NOMO-1 (cell line): ENCODE measurements around the gene EBF4.
A peak's percentile ranks its signal among the peaks of the same experiment; 100 is the strongest.

Experiments used
- DNase-seq, 2 experiments: peaks; one replicate each; lab custom pipeline; 2025; ENCODE audit not compliant: unreplicated experiment in 2 of 2; lab: John Stamatoyannopoulos, UW

Gene EBF4

DNA sequence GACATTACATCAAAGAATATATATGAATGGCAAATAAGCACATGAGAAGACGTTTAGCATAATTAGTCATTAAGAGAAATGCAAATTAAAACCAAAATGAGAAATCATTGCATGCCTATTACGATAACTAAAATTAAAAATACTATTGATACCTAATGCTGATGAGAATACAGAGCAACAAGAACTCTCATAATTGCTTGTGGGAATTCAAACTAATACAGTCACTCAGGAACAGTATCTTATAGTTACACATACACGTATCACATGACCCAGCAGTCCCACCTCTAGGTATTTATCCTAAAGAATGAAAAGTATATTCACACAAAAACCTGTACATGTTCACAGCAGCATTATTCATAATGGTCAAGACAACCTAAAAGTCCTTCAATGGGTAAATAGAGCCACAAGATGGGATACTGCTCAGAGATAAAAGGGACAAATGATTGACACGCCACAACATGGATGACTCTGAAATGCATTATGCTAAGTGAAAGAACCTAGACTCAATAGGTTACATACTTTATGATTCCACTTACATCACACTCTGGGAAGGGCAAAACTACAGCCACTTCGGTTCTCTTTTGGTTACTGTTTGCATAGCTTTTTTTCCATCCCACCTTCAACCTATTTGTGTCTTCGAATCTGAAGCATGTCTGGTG lies 91.5 kb downstream of the EBF4 start:
- DNase-seq, result no peak

DNA sequence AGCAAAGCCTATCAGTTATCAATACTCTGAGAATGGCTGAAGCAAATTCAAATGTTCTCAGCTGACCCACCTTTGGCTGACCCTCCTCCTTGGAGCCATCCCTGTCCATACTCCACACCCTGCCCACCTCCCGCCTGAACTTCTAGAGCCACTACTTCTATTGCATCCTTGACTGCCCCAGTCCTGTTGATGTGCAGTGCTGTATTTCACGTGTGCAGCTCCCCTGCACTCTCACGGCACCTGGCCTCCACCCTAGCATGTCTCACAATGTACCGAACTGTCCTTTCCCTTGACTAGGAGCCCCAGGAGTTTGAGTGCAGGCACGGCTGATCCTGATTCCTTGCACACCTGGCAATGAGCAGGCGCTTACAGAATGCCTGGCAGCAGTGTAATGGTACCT lies 100.9 kb downstream of the EBF4 start:
- no peak for DNase-seq

DNA sequence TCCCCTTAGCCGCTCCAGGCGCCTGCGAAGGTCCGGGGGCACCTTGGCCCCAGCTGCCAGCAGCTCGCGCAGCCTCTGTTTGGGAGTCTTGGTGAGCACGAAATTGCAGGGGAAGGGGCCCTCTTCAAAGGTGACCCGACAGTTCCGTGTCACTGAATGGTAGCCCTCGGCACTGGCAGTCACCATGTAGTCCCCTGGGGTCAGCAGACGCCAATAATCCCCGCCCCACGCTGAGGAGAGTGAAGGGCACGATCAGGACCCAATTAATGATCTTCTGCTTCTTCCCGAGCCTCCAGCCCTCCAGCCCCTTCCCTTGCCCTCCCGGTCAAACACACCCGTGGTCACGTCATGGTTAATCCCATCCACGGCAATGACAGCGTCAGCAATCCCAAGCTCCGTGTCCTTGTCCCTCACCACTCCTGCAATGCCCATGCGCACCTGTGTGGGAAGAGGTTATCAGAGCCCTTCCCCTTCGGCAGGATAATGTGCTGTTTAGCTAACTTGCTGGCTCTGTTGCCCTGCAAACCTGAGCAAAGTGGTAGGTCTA lies 101.7 kb downstream of the EBF4 start:
- DNase-seq, result no peak

DNA sequence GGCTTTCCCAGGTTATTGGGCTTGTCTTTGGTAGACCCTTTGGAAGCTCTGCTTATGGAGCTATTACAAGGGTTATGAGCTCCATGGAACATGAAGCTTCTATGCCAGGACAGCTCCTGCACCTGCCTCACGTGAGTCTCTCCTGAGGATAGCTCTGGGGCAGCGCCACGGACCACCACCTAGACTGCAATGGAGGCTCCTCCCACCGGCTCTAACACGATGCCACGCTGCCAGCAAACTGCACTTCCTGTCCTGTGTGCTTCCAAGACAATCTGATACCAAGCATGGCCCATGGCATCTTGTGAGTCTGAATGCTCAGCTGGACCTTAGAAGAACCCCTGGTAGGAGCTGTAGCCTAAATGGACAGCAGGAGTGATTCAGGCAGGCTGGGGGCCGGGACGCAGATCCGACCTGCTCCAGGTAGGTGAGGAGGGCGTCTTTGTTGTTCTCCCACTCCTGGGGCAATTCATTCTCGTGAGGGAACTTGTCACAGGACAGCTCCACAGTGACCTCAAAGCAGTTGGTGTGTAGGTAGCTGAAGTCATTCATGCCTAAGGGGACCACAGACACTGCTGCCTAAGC lies 102.4 kb downstream of the EBF4 start:
- DNase-seq, result no peak

DNA sequence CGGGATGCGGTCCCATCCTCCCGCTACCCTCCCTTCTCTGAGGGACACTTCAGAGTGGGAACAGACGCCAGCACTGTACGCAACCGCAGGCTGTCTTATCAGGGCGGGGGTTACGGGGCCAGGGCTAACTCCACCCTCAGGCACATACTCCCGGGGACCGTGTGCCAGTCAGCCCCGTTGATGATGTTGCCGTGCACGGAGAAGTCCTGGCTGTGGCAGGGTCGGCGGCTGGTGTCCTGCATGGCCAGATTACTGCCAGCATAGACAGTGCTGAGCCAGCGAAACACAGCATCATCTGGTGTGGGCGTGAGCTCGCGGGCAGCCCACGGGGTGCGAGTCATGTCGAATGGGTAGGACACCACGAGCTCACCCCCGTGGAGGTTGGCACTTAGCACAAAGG lies 102.9 kb downstream of the EBF4 start:
- DNase-seq, result no peak

DNA sequence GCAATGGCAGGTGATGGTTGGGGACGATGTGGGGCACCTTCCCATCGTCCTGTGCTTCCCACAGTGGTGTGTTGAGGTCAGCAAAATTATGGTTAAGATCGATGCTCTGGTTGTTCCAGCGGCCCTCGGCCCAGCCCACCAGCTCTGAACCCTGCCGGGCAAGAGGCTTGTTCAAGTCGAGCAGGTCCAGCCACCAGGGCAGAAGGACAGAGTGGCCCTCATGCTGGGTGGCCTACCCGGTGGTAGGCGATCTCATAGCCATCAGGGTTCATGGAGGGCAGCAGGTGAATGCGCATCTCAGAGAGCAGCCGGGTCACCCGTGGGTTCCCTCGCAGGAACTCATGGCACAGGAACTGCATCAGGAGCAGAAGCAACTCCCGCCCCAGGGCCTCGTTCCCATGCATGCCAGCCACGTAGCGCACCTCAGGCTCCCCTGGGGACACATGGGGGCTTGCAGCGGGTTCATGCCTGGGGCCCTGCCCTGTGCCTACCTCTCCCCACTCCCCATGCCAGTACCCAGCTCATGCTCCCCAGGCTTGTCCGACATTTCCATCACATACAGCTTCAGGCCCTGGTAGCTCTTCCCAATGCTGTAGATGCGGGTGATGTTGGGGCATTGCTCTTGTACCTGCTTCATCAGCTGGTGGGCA lies 103.6 kb downstream of the EBF4 start:
- no peak for DNase-seq

DNA sequence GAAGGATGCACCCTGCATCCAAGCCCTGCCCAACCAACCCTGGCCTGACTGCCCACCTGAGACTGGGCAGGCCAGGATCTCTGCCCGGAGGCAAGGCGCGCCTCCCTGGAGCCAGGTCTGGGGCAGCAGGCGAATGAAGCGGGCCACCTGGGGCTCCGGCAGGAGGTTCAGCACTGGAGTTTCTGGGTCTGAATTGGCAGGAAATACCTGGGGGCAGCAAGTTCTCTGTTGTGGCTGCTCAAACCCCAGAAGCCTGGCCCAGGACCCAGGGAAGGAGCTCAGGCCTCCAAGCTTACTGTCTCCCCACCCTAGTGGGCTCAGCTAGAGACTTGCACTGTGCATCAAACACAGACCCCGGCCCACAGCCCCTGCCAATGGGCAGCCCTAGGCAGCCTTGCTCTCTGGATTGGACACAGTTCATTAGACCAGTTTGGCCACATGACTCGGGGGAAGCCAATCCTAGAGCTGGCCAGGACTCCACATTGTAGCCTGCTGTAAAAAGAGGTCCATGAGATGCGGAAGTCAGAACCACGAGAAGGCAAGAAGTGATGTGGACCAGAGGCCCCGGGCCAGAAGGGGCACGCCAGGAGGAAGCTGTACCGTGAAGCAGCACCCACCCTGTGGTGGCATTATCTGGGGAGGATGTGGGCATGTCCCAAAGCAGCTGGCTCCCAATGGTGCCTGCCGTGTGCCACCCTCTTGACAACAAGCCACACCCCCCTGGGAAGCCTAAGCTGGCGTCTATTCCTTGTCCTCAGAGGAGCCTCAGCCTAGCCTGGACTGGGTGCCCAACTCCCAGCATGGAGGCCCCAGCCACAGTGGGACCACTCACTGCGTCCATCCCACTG lies 104.8 kb downstream of the EBF4 start:
- no peak for DNase-seq

DNA sequence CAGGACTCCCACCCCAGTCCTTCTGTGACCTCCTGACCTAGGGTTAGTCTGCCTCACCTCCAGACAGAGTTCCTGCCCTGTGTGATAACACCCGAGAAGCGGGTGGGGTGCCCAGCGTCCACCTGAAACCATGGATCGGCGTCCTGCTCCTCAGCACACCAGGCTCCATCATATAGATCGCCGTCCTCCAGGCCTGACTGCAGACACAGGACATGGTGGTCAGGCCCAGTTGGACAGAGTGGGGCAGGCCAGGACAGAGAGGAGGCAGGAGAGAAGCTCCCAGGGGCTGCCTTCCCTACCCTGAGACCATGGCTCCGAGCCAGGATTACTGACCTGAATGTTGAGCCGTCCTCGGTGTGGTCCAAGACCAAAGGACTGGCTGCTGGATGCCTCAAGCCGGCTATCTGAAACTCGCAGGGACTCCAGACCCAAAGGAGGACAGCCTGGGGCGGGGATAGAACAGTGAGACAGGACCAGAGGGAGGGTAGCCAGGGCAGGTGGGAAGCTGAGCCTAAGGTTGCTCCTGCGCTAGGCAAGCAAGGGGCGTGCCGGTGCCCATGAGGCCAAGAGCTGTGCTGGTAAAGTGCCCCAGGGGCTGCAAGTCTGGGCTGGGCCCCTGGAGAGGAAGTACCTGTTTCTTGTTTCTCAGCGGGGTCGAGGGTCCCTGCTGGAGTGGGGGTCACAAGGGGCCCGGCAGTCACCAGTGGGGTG lies 105.7 kb downstream of the EBF4 start:
- DNase-seq, result no peak

DNA sequence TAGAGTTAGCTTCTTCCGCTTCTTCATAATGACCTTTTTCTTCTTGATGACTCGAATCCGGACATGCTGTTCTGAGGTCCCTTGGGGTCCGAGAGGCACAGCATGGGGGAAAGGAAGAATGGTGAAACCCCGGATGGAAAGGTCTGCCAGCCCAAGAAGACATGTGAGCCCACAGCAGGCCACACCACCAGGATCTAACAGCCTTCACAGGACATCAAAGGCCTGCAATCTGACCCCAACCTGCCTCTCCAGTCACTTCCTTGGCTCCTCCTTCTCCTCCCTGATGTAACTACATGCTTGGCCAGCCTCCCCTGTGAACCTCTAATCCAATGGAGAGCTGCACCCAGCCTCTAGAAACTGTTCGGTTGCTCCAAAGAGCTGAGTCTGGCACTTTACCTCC lies 106.2 kb downstream of the EBF4 start:
- no peak for DNase-seq

DNA sequence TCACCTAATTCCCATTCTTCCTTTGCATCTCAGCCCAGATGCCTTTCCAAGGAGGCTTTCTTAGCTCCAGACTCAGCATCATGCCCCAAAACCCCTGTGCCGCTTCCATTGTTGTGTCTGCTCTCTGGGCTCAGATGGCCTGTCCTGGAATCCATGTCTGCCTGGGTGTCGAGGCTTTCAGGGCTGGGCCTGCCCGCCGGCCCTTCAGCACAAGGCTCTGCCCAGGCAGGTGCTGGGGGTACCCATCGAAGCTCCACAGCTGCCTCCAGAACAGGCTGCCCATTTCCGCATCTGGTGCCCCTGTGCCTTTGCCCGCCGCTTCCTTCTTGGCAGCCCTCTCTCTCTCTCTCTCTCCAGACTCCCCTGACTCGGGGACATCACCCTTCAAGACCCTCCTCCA lies 106.7 kb downstream of the EBF4 start:
- no peak for DNase-seq

DNA sequence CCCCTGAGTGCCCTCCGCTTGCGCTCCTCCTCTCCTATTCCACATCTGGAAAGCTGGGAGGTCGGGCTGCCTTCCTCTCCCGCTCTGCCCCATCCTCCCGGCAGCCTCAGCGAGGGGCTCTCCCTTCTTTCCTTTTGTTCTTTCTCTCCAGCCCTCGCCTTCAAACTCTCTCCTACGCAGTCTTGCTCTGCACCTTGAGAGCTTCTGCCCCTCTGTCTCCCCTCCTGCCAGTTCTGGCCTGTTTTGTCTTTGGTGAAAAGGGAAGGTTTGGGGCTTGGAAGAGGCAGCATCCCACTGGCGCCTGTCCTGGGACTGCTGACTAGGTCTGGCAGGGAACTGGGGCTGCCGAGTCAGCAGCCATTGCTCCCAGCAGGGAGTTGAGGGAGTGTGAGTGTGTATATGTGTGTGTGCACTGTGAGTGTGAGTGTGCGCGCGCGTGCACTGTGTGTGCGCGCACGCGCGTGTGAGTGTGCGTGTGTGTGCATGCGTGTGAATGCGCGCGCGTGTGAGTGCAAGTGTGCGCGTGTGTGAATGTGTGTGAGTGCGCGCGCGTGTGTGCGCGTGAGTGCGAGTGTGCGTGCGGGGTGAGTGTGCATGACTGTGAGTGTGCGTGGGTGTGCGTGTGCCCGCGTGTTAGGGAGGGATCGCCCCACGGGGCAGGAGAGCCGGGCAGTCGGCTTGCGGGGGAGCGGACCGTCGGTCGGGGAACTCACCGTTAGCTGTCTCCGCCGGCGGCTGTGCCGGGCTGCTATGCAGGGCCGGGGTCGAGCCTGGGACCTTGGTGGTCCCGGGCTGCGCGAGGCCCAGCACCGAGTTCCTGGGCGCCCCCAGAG lies 107.3 kb downstream of the EBF4 start:
- DNase-seq, result no peak

DNA sequence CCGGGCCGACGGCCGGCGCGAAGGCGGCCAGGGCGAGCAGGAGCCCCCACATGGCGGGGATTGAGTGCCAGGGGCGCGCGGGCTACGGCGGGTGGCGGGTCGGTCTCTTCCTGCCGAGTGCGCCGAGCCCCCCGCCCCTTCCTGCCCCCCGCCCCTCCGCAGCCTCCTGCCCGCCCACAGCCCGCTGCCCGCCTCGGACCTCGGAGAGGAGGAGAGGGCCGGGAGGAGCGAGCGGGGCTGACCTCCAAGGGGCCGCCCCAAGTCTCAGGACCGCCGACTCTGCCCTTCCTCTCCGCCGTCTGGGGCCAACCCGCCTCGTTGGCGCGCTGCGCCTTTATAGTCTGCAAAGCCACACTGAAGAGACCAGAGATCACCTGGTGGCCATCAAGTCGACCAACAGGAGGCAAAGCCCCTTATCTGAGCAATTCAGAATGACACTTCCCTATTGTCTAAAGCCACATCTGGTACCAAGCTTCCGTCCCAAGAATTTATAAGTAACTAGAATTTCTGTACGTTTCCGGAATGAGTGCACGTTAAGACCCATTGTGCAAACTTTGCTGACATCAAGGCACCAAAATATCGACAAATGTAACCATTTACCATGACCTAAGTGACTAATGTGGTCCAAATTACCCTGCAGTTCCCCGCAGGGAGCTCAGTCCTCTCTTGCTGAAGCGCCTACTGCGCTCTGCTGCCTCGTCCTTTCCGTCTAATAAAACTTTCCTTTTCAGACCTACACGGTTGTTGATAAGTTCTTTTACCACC lies 108.1 kb downstream of the EBF4 start, which contains the start of gene CPXM1:
TSS of gene CPXM1 (minus strand) at position 107 of the 765 bp plus-strand sequence. CDS start at position 52, 55 bp downstream.
- peak; percentile 48 to 70 for DNase-seq

DNA sequence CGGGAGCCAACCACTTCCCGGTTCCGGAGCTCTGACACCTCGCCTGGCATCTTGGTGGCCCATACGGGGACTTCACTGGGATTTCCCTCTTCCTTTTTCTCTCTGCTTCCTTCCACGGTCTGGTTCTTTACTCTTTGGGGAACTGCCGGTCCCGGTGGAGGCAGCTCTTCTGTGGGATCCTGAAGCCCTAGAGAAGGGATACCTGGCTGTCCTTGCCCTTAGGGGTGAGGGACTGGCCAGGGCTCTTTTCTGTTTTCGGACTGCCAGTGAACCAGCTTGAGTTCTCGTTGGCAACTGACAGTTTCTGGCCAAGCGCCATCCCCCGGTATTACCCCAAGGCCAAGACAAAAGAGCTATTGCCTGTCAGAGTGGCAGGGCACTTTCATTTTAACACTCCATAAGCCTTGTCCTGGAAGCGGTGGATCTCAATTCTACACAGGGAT lies 108.7 kb downstream of the EBF4 start:
- DNase-seq, result no peak

DNA sequence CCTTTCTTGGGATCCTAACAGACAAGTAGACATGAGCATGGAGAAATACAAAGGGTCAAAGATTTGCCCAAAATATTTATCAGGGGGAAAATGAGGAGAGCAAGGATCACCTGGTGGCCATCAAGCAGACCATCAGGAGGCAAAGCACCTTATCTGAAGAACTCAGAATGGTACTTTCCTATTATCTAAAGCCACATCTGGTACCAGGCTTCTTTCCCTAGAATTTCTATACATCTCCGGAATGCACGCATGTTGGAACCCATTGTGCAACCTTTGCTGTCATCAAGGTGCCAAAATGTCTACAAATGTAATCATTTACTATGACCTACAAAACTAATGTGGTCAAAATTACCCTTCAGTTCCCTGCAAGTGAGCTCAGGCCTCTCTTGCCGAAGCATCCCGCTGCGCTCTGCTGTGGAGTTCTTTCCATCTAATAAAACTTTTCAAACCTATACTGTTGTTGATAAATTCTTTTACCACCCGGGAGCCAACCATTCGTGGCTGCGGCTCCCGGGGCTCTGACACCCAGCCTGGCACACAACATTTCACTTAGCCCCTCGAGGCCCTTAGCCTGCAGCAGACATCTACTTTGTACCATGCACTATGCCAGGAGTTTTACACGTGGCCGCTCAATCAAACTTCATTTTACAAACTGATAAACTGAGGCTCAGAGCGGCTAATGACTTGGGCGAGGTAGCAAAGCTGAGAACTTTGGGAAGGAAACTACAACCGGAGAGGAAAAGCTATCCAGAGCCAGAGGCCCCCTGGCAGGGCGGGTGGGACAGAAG lies 111.7 kb downstream of the EBF4 start:
- no peak for DNase-seq

DNA sequence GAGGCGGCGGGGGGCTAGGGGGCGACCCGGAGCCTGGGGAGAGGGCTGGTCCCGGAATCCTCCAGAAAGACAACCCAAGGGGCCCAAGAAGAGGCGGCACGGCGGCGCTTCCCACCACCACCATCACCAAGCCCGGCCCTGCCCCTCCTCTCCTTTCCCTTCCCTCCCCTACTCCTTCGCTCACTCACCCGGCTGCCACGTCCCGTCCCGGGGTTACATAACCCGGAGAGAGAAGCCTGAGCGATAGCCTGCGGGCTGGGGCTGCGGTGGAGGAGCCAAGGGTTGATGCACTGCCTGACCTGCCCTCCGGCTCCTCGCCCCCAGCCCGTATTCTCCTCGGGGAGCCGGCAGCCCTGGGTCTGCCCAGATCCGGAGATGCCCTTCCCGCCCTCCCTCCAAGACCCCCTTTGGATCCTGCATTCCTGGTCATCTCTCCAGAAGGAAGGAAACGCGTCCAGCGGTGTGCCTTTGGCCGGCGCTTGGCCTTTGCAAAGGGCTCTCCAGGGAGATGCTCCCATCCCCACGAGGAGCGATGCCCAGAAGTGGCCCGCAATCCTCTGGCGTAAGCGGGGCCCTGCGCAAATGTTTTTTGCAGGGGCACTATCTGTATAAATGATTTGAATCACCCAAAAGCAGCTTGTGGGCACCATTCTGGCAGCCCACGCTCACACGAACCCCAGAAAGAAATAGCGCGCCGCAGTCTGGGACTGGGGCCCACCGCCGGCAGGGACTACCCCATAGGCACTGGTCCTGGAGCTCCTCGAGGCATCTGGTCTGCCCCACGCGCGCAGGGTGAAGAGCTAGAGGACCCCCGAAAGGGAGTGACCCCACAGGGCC lies 112.5 kb downstream of the EBF4 start:
- DNase-seq, result no peak

DNA sequence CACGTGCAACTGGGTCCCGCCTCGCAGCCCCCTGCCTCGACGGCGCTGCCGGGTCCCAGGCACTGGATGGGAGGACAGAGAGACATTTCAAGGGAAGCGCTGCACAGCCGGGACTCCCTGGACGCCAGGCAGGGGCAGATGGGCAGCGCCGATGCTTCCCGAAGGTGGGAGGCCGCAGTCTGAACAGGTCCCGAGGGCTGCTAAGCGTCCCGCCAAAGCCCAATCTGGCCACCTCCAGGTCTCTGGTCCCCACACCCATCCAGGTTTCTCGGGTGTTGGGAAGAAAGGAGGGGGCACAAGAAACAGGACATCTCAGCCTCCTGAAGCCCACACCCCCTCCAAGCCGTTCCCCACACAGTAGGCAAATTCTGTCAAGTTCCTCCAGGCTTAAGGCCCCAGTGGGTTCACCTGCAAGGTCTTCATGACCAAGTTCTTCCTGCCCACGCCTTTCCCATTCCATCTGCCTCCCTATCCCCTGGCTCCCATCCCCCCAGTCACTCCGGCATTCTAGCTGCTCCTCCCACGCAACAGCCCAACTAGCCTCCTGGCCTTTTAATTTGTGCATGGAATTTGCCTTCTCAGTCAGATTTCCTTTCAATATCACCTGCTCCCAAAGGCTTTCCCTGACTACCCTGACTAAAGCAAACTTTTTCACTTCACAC lies 113.2 kb downstream of the EBF4 start:
- DNase-seq, result no peak

DNA sequence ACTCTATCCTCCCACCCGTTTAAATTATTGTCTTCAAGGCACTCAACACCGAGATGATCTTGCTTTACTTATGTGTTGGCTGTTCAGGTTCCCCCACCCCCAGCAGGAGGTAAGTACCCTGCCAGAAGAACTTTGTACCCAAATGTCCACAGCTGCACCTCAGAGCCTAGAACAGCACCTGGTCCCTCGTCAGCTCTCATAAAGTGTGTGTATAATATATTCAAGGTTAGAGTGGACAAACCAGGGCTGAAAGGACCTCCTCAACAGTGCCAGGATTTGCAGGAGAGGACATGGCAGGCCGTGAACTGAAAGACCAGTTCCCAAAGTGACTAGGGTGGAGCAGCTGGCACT lies 113.7 kb downstream of the EBF4 start:
- DNase-seq, result no peak
